Stimulated activated CD4-positive, alpha-beta T cell treated with anti-CD3 and anti-CD28 coated beads, Interleukin-4, amount 100 ng/mL, for 24 hours (primary cell): ENCODE measurements around the gene VCY.
"Not testable (repeated sequence)": the region's sequence is repeated elsewhere in the genome, so short reads cannot be mapped to it uniquely, and the experiment has no call there.

Experiments used
- DNase-seq: peaks from one replicate; pipeline ENCODE4 v3.0.0-alpha.2; 2020

The VCY gene

DNA sequence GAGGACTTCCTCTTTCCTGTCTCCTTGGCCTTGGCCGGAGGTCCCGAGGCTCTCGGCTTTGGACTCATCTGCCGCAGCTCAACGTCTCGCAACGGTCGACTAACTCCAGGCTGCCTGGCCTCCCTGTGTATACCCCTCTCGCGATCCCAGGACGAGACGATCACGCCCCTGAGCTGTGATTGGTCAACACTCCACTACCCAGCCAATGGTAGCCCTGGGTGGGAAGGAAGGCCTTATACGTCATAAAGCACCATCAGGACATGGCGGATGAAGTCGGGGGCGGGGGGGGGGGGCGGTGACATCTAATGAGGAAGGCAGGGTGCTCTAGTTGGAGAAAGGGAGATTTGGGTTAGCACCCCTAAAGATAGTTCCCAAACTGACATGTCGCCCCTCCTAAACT lies at the start of gene VCY:
Gene VCY (minus strand): TSS at position 101 of the 400 bp plus-strand sequence. CDS start 33 bp downstream, at position 68.
- not testable (repeated sequence) for DNase-seq

DNA sequence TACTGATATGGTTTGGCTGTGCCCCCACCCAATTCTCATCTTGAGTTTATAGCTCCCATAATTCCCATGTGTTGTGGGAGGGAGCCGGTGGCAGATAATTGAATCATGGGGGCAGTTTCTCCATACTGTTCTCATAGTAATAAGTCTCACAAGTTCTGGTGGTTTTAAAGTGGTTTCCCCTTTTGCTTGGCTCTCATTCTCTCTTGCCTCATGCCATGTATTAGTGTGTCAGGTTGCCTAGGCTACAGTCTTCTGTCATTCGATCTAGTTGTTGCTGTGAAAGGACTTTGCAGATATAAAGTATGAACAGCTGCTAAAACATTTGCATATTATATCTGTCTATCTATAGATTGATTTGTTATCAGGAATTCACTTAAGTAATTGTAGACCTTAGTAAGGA lies 44.1 kb upstream of the VCY start:
- not testable (repeated sequence) for DNase-seq

DNA sequence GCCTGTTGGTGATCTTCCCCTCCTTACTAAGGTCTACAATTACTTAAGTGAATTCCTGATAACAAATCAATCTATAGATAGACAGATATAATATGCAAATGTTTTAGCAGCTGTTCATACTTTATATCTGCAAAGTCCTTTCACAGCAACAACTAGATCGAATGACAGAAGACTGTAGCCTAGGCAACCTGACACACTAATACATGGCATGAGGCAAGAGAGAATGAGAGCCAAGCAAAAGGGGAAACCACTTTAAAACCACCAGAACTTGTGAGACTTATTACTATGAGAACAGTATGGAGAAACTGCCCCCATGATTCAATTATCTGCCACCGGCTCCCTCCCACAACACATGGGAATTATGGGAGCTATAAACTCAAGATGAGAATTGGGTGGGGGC lies 25.6 kb upstream of the VCY start:
- not testable (repeated sequence) for DNase-seq

DNA sequence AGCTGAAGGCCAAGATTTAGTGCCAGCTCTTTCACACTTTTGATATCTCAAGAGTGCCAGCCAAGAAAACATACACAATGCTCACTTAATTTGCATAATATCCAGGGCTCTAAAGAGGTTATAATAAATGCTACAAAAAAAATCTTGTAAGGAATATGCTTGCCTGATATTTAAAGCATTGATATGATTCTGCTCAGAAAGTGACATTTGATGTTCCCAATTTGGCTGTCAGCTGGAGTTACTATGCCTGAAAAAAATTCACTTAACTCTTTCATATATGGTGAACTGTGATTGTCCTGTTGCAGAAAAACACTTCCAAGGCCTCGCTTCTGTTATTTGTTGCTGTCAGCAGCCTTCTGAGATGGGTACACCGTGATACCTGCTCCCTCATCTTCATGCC lies 43.9 kb downstream of the VCY start:
- DNase-seq = not testable (repeated sequence)
